Vagina (tissue), 2 donors: ENCODE data around the gene LTBR. TPM values are rescaled to one million over a fixed set of nuclear protein-coding genes. Genes with fewer than 3 reads are reported as not detected.

Experiments
- DNase-seq, 2 donors: peaks; one replicate each; pipeline ENCODE4 v3.0.0-alpha.2; 2017; ENCODE audit errors: extremely low spot score in 2 of 2
- H3K27ac ChIP-seq: fragments of 200-600 bp; sonication (generic); one replicate; pipeline ENCODE4 v1.5.1; 2019
- H3K27me3 ChIP-seq: fragments of 200-600 bp; sonication (generic); one replicate; pipeline ENCODE4 v1.5.1; 2019
- H3K36me3 ChIP-seq, 2 donors: fragments of 200-600 bp; sonication (generic); one replicate each; pipeline ENCODE4 v1.5.1; 2017 to 2019
- H3K4me1 ChIP-seq: fragments of 200-600 bp; sonication (generic); one replicate; pipeline ENCODE4 v1.5.1; 2019
- H3K4me3 ChIP-seq, 2 donors: fragments of 200-600 bp; sonication (generic); 1 replicate in 1 of 2; 2 replicates in 1 of 2; pipeline ENCODE4 v1.5.1; 2016 to 2019
- H3K9me3 ChIP-seq: fragments of 200-600 bp; sonication (generic); one replicate; pipeline ENCODE4 v1.5.1; 2019
- CTCF ChIP-seq, 3 experiments: fragments of 450-650 bp in 2 of 3; fragments of 200-600 bp in 1 of 3; sonication (generic) in 1 of 3; IDR thresholded peaks; one replicate each; pipeline ENCODE4 v1.5.1; 2017 to 2019; ENCODE audit warnings: antibody characterized with exemption in 3 of 3, mild to moderate bottlenecking in 2 of 3, moderate library complexity in 2 of 3
- POLR2A ChIP-seq, 2 donors: fragments of 450-650 bp; IDR thresholded peaks; one replicate each; pipeline ENCODE4 v1.6.1; 2017; ENCODE audit warnings: antibody characterized with exemption in 2 of 2, mild to moderate bottlenecking in 2 of 2, moderate library complexity in 2 of 2
- POLR2AphosphoS5 ChIP-seq, 2 donors: sonication (generic); formaldehyde crosslinking; IDR thresholded peaks; one replicate each; pipeline ENCODE4 v1.9.0; 2017; ENCODE audit warnings: antibody characterized with exemption in 2 of 2, mild to moderate bottlenecking in 2 of 2, low read depth in 1 of 2; ENCODE audit not compliant: insufficient read depth in 1 of 2
- intact Hi-C: fragments of 100-400 bp; cut with DNase I; formaldehyde crosslinking; loops from one replicate; pipeline ENCODE4 v1.15.1; 2023
- total RNA-seq: library from RNA; depleted of rRNA; stranded (reverse); fragments of >200 nt; gene quantifications from one replicate; pipeline ENCODE4 v1.2.3, GENCODE V29; 2016

LTBR gene
- total RNA-seq, 1 donor from 2014 or later, result 146 TPM

- TF ChIP-seq CTCF (IDR thresholded peaks at IDR 0.05), result no peak
- no peak for TF ChIP-seq POLR2AphosphoS5 (IDR thresholded peaks at IDR 0.05; ENCODE audit: insufficient read depth in 1 of 2, low read depth in 1 of 2)
- no peak for TF ChIP-seq POLR2A (IDR thresholded peaks at IDR 0.05)
- H3K4me1 ChIP-seq, result peaks cover 85% of the 10 kb centered on the region
- no peaks in the 10 kb centered on the region for H3K36me3 ChIP-seq
- H3K4me3 ChIP-seq, result peak overlapping the region in 1 of 2 donors; percentile 21
- intact Hi-C loops, result no loop called here
- no peaks in the 10 kb centered on the region for H3K27me3 ChIP-seq
- H3K27ac ChIP-seq, result peak overlapping the region; percentile 92
- H3K9me3 ChIP-seq, result no peaks in the 10 kb centered on the region
- DNase-seq, result no peak
These were observed 9.8 kb upstream of the LTBR start for GRCh38 chr12:6374028-6374785.

- Histone ChIP-seq H3K4me3 (peak overlapping the region in 1 of 2 donors; percentile 21), H3K36me3 (no peaks in the 10 kb centered on the region), H3K9me3 (no peaks in the 10 kb centered on the region), H3K27me3 (no peaks in the 10 kb centered on the region), H3K4me1 (peaks cover 82% of the 10 kb centered on the region), H3K27ac (peak overlapping the region; percentile 92)
- DNase-seq, result no peak
- TF ChIP-seq CTCF (IDR thresholded peaks at IDR 0.05), result no peak
- no peak for TF ChIP-seq POLR2AphosphoS5 (IDR thresholded peaks at IDR 0.05; ENCODE audit: insufficient read depth in 1 of 2, low read depth in 1 of 2)
- no peak for TF ChIP-seq POLR2A (IDR thresholded peaks at IDR 0.05)
- intact Hi-C loops, result no loop called here
These were observed 9.2 kb upstream of the LTBR start for GRCh38 chr12:6374786-6375160.

- intact Hi-C loops, result no loop called here
- TF ChIP-seq POLR2AphosphoS5 (IDR thresholded peaks at IDR 0.05; ENCODE audit: insufficient read depth in 1 of 2, low read depth in 1 of 2) (peak in 1 of 2 donors; percentile 12), CTCF (IDR thresholded peaks at IDR 0.05) (no peak), POLR2A (IDR thresholded peaks at IDR 0.05) (no peak)
- Histone ChIP-seq H3K27me3 (no peaks in the 10 kb centered on the region), H3K9me3 (no peaks in the 10 kb centered on the region), H3K4me3 (peak within 1 kb of the TSS in 1 of 2 donors; percentile 21), H3K27ac (peak within 1 kb of the TSS; percentile 92), H3K4me1 (peaks cover 81% of the 10 kb centered on the region), H3K36me3 (no peaks in the 10 kb centered on the region)
- no peak for DNase-seq
These were observed 8.5 kb upstream of the LTBR start, which contains the start of gene SCNN1A for GRCh38 chr12:6375269-6376078. TSS of gene SCNN1A (minus strand) at chr12:6375563. CDS start at chr12:6374783, 780 bp downstream.

- no peaks in the 10 kb centered on the region for H3K36me3 ChIP-seq
- H3K4me3 ChIP-seq, result no peak overlapping the region
- H3K9me3 ChIP-seq, result no peaks in the 10 kb centered on the region
- H3K4me1 ChIP-seq, result peaks cover 75% of the 10 kb centered on the region
- peak overlapping the region; percentile 92 for H3K27ac ChIP-seq
- intact Hi-C loops, result no loop called here
- H3K27me3 ChIP-seq, result no peaks in the 10 kb centered on the region
- TF ChIP-seq CTCF (IDR thresholded peaks at IDR 0.05) (peak in 1 of 3 experiments; percentile 9), POLR2A (IDR thresholded peaks at IDR 0.05) (peak in 1 of 2 donors; percentile 15), POLR2AphosphoS5 (IDR thresholded peaks at IDR 0.05; ENCODE audit: insufficient read depth in 1 of 2, low read depth in 1 of 2) (peak in 1 of 2 donors; percentile 77)
- DNase-seq, result peak in 1 of 2 donors; percentile 89
These were observed 7.7 kb upstream of the LTBR start for GRCh38 chr12:6376079-6376869.
